Endothelial cell of umbilical vein (primary cell): ENCODE data around the gene MYO16. TPM values are rescaled to one million over a fixed set of nuclear protein-coding genes. Genes with fewer than 3 reads are reported as not detected.

Source experiments
- BruUV-seq: library from RNA; stranded (reverse); fragments of 400-500 nt; replicated peaks from 2 replicates; lab custom pipeline; 2021; lab: Mats Ljungman, UMichigan
- CTCF ChIA-PET: fragments of 300-600, 350-600 bp; sonication (Branson Sonifier 250); formaldehyde crosslinking; loops from one replicate; lab custom pipeline; 2021; ENCODE audit warnings: antibody characterized with exemption, inconsistent platforms; lab: Charles Lee
- POLR2A ChIA-PET: fragments of 300-600, 350-600 bp; sonication (Branson Sonifier 250); formaldehyde crosslinking; loops from one replicate; lab custom pipeline; 2021; ENCODE audit warnings: antibody characterized with exemption, inconsistent platforms; lab: Charles Lee
- DNase-seq: peaks from one replicate; pipeline ENCODE4 v3.0.0-alpha.2; 2011; ENCODE audit warnings: low read depth, low spot score
- FAIRE-seq: peaks from 2 replicates; lab custom pipeline; 2011; peaks lifted over from hg19 to GRCh38; lab: Jason Lieb, UNC
- H2AFZ ChIP-seq: 2 replicates; pipeline ENCODE4 v1.6.0; 2012; ENCODE audit warnings: low read depth, low read length, control low read depth, inconsistent platforms
- H3K27ac ChIP-seq: 2 replicates; pipeline ENCODE4 v1.5.1; 2011; ENCODE audit warnings: low read depth, mild to moderate bottlenecking, control low read depth, low read length, moderate library complexity; ENCODE audit not compliant: insufficient read depth
- H3K27me3 ChIP-seq, 2 experiments: 2 replicates each; pipeline versions ENCODE4 v1.6.0 to v1.6.1; 2011; ENCODE audit warnings: low read length in 2 of 2, mixed read lengths in 1 of 2; ENCODE audit not compliant: control insufficient read depth in 2 of 2, insufficient read depth in 2 of 2
- H3K36me3 ChIP-seq, 2 experiments: 2 replicates in 1 of 2; 3 replicates in 1 of 2; pipeline ENCODE4 v1.5.1; 2011; ENCODE audit warnings: low read length in 2 of 2, mild to moderate bottlenecking in 1 of 2, moderate library complexity in 1 of 2; ENCODE audit not compliant: control insufficient read depth in 2 of 2, insufficient read depth in 2 of 2; ENCODE audit errors: extremely low read depth in 1 of 2
- H3K4me1 ChIP-seq: 3 replicates; pipeline ENCODE4 v1.5.1; 2011; ENCODE audit warnings: mild to moderate bottlenecking, low read length; ENCODE audit not compliant: control insufficient read depth, insufficient read depth; ENCODE audit errors: extremely low read depth
- H3K4me2 ChIP-seq: 2 replicates; pipeline ENCODE4 v1.6.1; 2011; ENCODE audit warnings: low read length, control low read depth, mixed read lengths; ENCODE audit not compliant: insufficient read depth
- H3K4me3 ChIP-seq, 3 experiments: fragments of 200-600 bp in 1 of 3; sonication (generic), shearing (Covaris generic) in 1 of 3; replicated peaks in 1 of 3; 2 replicates each; pipeline ENCODE4 v1.5.1; 2011 to 2016; ENCODE audit warnings: control low read depth in 3 of 3, low read length in 3 of 3, mild to moderate bottlenecking in 2 of 3, inconsistent platforms in 1 of 3, low read depth in 1 of 3, moderate library complexity in 1 of 3; ENCODE audit not compliant: insufficient read depth in 1 of 3
- H3K79me2 ChIP-seq: 2 replicates; pipeline ENCODE4 v1.6.0; 2012; ENCODE audit warnings: low read length, inconsistent platforms; ENCODE audit not compliant: control insufficient read depth, insufficient read depth
- H3K9ac ChIP-seq: replicated peaks from 2 replicates; pipeline ENCODE3; 2011; ENCODE audit warnings: low read length, control low read depth; ENCODE audit not compliant: insufficient read depth; ENCODE audit errors: extremely low read depth
- H3K9me1 ChIP-seq: replicated peaks from 3 replicates; pipeline ENCODE4 v1.6.0; 2011; ENCODE audit warnings: mild to moderate bottlenecking, low read length; ENCODE audit not compliant: control insufficient read depth, insufficient read depth; ENCODE audit errors: extremely low read depth
- H3K9me3 ChIP-seq: replicated peaks from 2 replicates; pipeline ENCODE4 v1.5.1; 2012; ENCODE audit warnings: low read length, inconsistent platforms; ENCODE audit not compliant: control insufficient read depth, insufficient read depth
- H4K20me1 ChIP-seq: replicated peaks from 2 replicates; pipeline ENCODE3; 2011; ENCODE audit warnings: mild to moderate bottlenecking, low read length; ENCODE audit not compliant: control insufficient read depth, insufficient read depth; ENCODE audit errors: extremely low read depth
- CTCF ChIP-seq, 2 donors: IDR thresholded peaks; 1 replicate in 1 of 2; 2 replicates in 1 of 2; pipeline ENCODE4 v1.5.1; 2011; ENCODE audit warnings: low read length in 2 of 2, mild to moderate bottlenecking in 2 of 2, moderate library complexity in 2 of 2, control low read depth in 1 of 2, inconsistent platforms in 1 of 2, low read depth in 1 of 2; ENCODE audit not compliant: insufficient read depth in 1 of 2; ENCODE audit errors: extremely low read depth in 1 of 2
- EZH2 ChIP-seq: IDR thresholded peaks from 2 replicates; pipeline ENCODE4 v1.6.1; 2012; ENCODE audit warnings: borderline replicate concordance, low read depth, mild to moderate bottlenecking, moderate library complexity, low read length, inconsistent platforms; ENCODE audit not compliant: severe bottlenecking
- FOS ChIP-seq: IDR thresholded peaks from 2 replicates; pipeline ENCODE4 v1.6.1; 2011; ENCODE audit warnings: mild to moderate bottlenecking, low read length, moderate library complexity, borderline replicate concordance; ENCODE audit not compliant: insufficient read depth
- GATA2 ChIP-seq: IDR thresholded peaks from 2 replicates; pipeline ENCODE4 v1.7.0; 2011; ENCODE audit warnings: low read depth, mild to moderate bottlenecking, moderate library complexity, mixed read lengths, low read length; ENCODE audit not compliant: insufficient read length, insufficient read depth
- JUN ChIP-seq: IDR thresholded peaks from 2 replicates; pipeline ENCODE4 v1.6.1; 2011; ENCODE audit warnings: borderline replicate concordance, low read depth; ENCODE audit not compliant: insufficient read length, insufficient read depth
- MAX ChIP-seq: IDR thresholded peaks from 2 replicates; pipeline ENCODE4 v1.6.1; 2011; ENCODE audit not compliant: insufficient read depth, insufficient read length
- MYC ChIP-seq: IDR thresholded peaks from one replicate; pipeline ENCODE4 v1.6.1; 2011; ENCODE audit warnings: mild to moderate bottlenecking, low read depth, low read length
- POLR2A ChIP-seq: IDR thresholded peaks from 2 replicates; pipeline ENCODE4 v1.6.1; 2012; ENCODE audit warnings: low read depth, mild to moderate bottlenecking, control low read depth, low read length
- POLR2AphosphoS5 ChIP-seq: IDR thresholded peaks from 2 replicates; pipeline ENCODE4 v1.6.1; 2012; ENCODE audit warnings: low read depth, mild to moderate bottlenecking, control low read depth, low read length, moderate library complexity; ENCODE audit not compliant: insufficient read depth
- dilution Hi-C: fragments of 300-500 bp; cut with MboI; formaldehyde crosslinking; loops from one replicate; pipeline ENCODE4 v1.15.0; 2019; ENCODE audit warnings: low sequenced_read_pairs; ENCODE audit not compliant: extremely low pct_ligation_motif_present
- intact Hi-C: fragments of 100-400 bp; cut with micrococcal nuclease; formaldehyde crosslinking; loops from one replicate; pipeline ENCODE4 v1.10.0; 2022
- polyA plus RNA-seq, 4 experiments: library from polyadenylated mRNA; depleted of rRNA in 3 of 4; stranded (reverse) in 3 of 4; unstranded in 1 of 4; fragments of >200 nt; gene quantifications; 2 replicates each; pipeline versions ENCODE4 v1.2.1 to v1.2.3, GENCODE V29; 2011 to 2012; ENCODE audit warnings: missing spikeins in 1 of 4
- total RNA-seq: library from RNA; stranded (reverse); gene quantifications from 2 replicates; pipeline ENCODE4 v1.2.3, GENCODE V29; 2021

The MYO16 gene
- total and polyA plus RNA-seq, 2 donors (not counting 3 experiments of a cell fraction or from before 2014, with no cell fraction given), result 0.03 to 0.04 TPM

- no peaks in the 10 kb centered on the region for H3K36me3 ChIP-seq
- no peaks in the 10 kb centered on the region for H3K4me1 ChIP-seq
- DNase-seq (no peak), FAIRE-seq (no peak)
- H3K27me3 ChIP-seq, result no peaks in the 10 kb centered on the region
- TF ChIP-seq JUN (no peak), MAX (no peak), POLR2AphosphoS5 (no peak), POLR2A (no peak), FOS (no peak), MYC (no peak), CTCF (IDR thresholded peaks at IDR 0.05; ENCODE audit: extremely low read depth in 1 of 2, insufficient read depth in 1 of 2, low read depth in 1 of 2, low read length in 2 of 2) (no peak), EZH2 (no peak), GATA2 (no peak)
- no peaks in the 10 kb centered on the region for H3K9me1 ChIP-seq
- H3K9ac ChIP-seq, result no peak overlapping the region
- ChIA-PET POLR2A (no interaction called here), CTCF (no interaction called here)
- H3K79me2 ChIP-seq, result no peaks in the 10 kb centered on the region
- H3K27ac ChIP-seq, result no peak overlapping the region
- no peak overlapping the region for H3K4me3 ChIP-seq
- intact Hi-C loops (no loop called here), dilution Hi-C loops (no loop called here)
- no peak overlapping the region for H3K4me2 ChIP-seq
- H2AFZ ChIP-seq, result no peak overlapping the region
- H3K9me3 ChIP-seq, result peaks cover 14% of the 10 kb centered on the region
- BruUV-seq, result no TSS peak
- no peaks in the 10 kb centered on the region for H4K20me1 ChIP-seq
Observed at GRCh38 chr13:108728370-108728769, 99.0 kb downstream of the MYO16 start.
